Hepatocyte (in vitro differentiated cells): ENCODE data around the gene ERC2. TPM values are rescaled to one million over a fixed set of nuclear protein-coding genes. Genes with fewer than 3 reads are reported as not detected.

Experiments used
- DNase-seq: peaks from one replicate; pipeline ENCODE4 v3.0.0-alpha.2; 2016; ENCODE audit warnings: low spot score
- H2AFZ ChIP-seq: fragments of 200-600 bp; sonication (generic); 2 replicates; pipeline ENCODE4 v1.6.0; 2016; ENCODE audit warnings: antibody characterized with exemption, mild to moderate bottlenecking
- H3K27ac ChIP-seq: fragments of 200-600 bp; sonication (generic); 2 replicates; pipeline ENCODE4 v1.5.1; 2016; ENCODE audit warnings: mild to moderate bottlenecking
- H3K27me3 ChIP-seq: fragments of 200-600 bp; sonication (generic); 2 replicates; pipeline ENCODE4 v1.6.1; 2016
- H3K36me3 ChIP-seq: fragments of 200-600 bp; sonication (generic); replicated peaks from 2 replicates; pipeline ENCODE4 v1.5.1; 2016; ENCODE audit warnings: low read depth; ENCODE audit not compliant: insufficient read depth
- H3K4me1 ChIP-seq: fragments of 200-600 bp; sonication (generic); 2 replicates; pipeline ENCODE4 v1.5.1; 2016; ENCODE audit warnings: mild to moderate bottlenecking, moderate library complexity; ENCODE audit not compliant: insufficient read depth
- H3K4me2 ChIP-seq: fragments of 200-600 bp; sonication (generic); 2 replicates; pipeline ENCODE4 v1.6.0; 2016
- H3K4me3 ChIP-seq: fragments of 200-600 bp; sonication (generic); 2 replicates; pipeline ENCODE4 v1.5.1; 2016; ENCODE audit warnings: mild to moderate bottlenecking
- H3K79me2 ChIP-seq: fragments of 200-600 bp; sonication (generic); 2 replicates; pipeline ENCODE4 v1.6.0; 2017; ENCODE audit warnings: mild to moderate bottlenecking
- H3K9me2 ChIP-seq: fragments of 200-600 bp; sonication (generic); replicated peaks from 2 replicates; pipeline ENCODE4 v1.6.0; 2017; ENCODE audit warnings: mild to moderate bottlenecking; ENCODE audit not compliant: insufficient read depth
- H3K9me3 ChIP-seq: fragments of 200-600 bp; sonication (generic); 2 replicates; pipeline ENCODE4 v1.5.1; 2016; ENCODE audit warnings: low read depth, mild to moderate bottlenecking
- H4K20me1 ChIP-seq: fragments of 200-600 bp; sonication (generic); 2 replicates; pipeline ENCODE4 v1.6.0; 2016; ENCODE audit warnings: mild to moderate bottlenecking; ENCODE audit not compliant: insufficient read depth, poor library complexity, severe bottlenecking
- CTCF ChIP-seq: fragments of 200-600 bp; sonication (generic); IDR thresholded peaks from 2 replicates; pipeline ENCODE4 v1.5.1; 2016; ENCODE audit warnings: antibody characterized with exemption, mild to moderate bottlenecking; ENCODE audit not compliant: poor library complexity
- EZH2 ChIP-seq: fragments of 200-600 bp; sonication (generic); IDR thresholded peaks from 2 replicates; pipeline ENCODE4 v1.6.1; 2016; ENCODE audit warnings: antibody characterized with exemption, mild to moderate bottlenecking, borderline replicate concordance
- EZH2phosphoT487 ChIP-seq: fragments of 200-600 bp; sonication (generic); IDR thresholded peaks from one replicate; pipeline ENCODE4 v1.6.1; 2018; ENCODE audit warnings: antibody characterized with exemption, mild to moderate bottlenecking, low read depth, moderate library complexity; ENCODE audit not compliant: unreplicated experiment, severe bottlenecking
- WGBS: methylation state at CpG from one replicate; pipeline ENCODE4 v1.1.6; 2016; ENCODE audit warnings: low lambda C conversion rate; ENCODE audit errors: missing lambda C conversion rate; 5-methylcytosine and 5-hydroxymethylcytosine counted together
- polyA plus RNA-seq: library from polyadenylated mRNA; unstranded; fragments of >200 nt; fragmentation: Nextera tagmentation; extraction: Ambion mirVana; gene quantifications from 2 replicates; pipeline ENCODE4 v1.2.1, GENCODE V29; 2016
- total RNA-seq: library from RNA; depleted of rRNA; stranded (reverse); fragments of >200 nt; gene quantifications from 2 replicates; pipeline ENCODE4 v1.2.3, GENCODE V29; 2014

The ERC2 gene
- total and polyA plus RNA-seq, 2 experiments from 2014 or later: 1.2 to 5.3 TPM

GRCh38 chr3:56379723-56380287 is 88.5 kb downstream of the ERC2 start:
- DNase-seq: no peak
- WGBS: 64% methylated on average over 7 of the region's 7 CpGs
- H3K36me3 ChIP-seq: no peaks in the 10 kb centered on the region
- H3K4me2 ChIP-seq: no peak overlapping the region
- no peaks in the 10 kb centered on the region for H3K9me2 ChIP-seq
- no peaks in the 10 kb centered on the region for H3K4me1 ChIP-seq
- no peak overlapping the region for H2AFZ ChIP-seq
- no peaks in the 10 kb centered on the region for H4K20me1 ChIP-seq
- no peaks in the 10 kb centered on the region for H3K79me2 ChIP-seq
- TF ChIP-seq EZH2phosphoT487 (no peak), CTCF (no peak), EZH2 (no peak)
- H3K27ac ChIP-seq: no peak overlapping the region
- H3K27me3 ChIP-seq: no peaks in the 10 kb centered on the region
- H3K9me3 ChIP-seq: no peaks in the 10 kb centered on the region
- H3K4me3 ChIP-seq: no peak overlapping the region

- no peak for DNase-seq
- Histone ChIP-seq H3K9me2 (no peaks in the 10 kb centered on the region), H3K79me2 (no peaks in the 10 kb centered on the region), H3K4me1 (no peaks in the 10 kb centered on the region), H3K4me2 (no peak overlapping the region), H3K36me3 (no peaks in the 10 kb centered on the region), H3K4me3 (no peak overlapping the region), H2AFZ (no peak overlapping the region), H4K20me1 (no peaks in the 10 kb centered on the region), H3K27me3 (no peaks in the 10 kb centered on the region), H3K9me3 (no peaks in the 10 kb centered on the region), H3K27ac (no peak overlapping the region)
- TF ChIP-seq EZH2phosphoT487: no peak
- TF ChIP-seq EZH2: no peak
- no peak for TF ChIP-seq CTCF
- WGBS: 100% methylated on average over 3 of the region's 3 CpGs
Observed at GRCh38 chr3:56375654-56376053, 92.6 kb downstream of the ERC2 start.

- no peaks in the 10 kb centered on the region for H3K79me2 ChIP-seq
- no peak overlapping the region for H3K4me3 ChIP-seq
- H3K9me2 ChIP-seq: no peaks in the 10 kb centered on the region
- no peaks in the 10 kb centered on the region for H3K27me3 ChIP-seq
- 83% methylated on average over 1 of the region's 1 CpG for WGBS
- TF ChIP-seq CTCF (no peak), EZH2phosphoT487 (no peak), EZH2 (no peak)
- DNase-seq: no peak
- H3K9me3 ChIP-seq: no peaks in the 10 kb centered on the region
- H3K4me2 ChIP-seq: no peak overlapping the region
- H3K27ac ChIP-seq: no peak overlapping the region
- H4K20me1 ChIP-seq: no peaks in the 10 kb centered on the region
- no peak overlapping the region for H2AFZ ChIP-seq
- H3K36me3 ChIP-seq: no peaks in the 10 kb centered on the region
- no peaks in the 10 kb centered on the region for H3K4me1 ChIP-seq
Observed at GRCh38 chr3:56373386-56373785, 94.9 kb downstream of the ERC2 start.
